Heart left ventricle (tissue), 16 donors: ENCODE measurements around the gene ACAP1. TPM values are rescaled to one million over a fixed set of nuclear protein-coding genes. Genes with fewer than 3 reads are reported as not detected.

ENCODE experiments used
- ATAC-seq, 4 donors: fragments of 200-7000 bp; cut with Tn5 transposase; one replicate each; pipeline ENCODE4 v1.9.1; 2020 to 2022; ENCODE audit warnings: moderate library complexity in 4 of 4, mild to moderate bottlenecking in 3 of 4, moderate number of reproducible peaks in 1 of 4
- DNase-seq, 5 donors: peaks; one replicate each; pipeline ENCODE4 v3.0.0-alpha.2; 2020
- H3K27ac ChIP-seq, 12 donors: fragments of 200-600 bp; sonication (generic) in 4 of 12; one replicate each; pipeline versions ENCODE4 v1.5.0 to v1.8.0; 2016 to 2022; ENCODE audit warnings: mild to moderate bottlenecking in 2 of 12
- H3K27me3 ChIP-seq, 9 donors: fragments of 200-600 bp; sonication (generic) in 2 of 9; one replicate each; pipeline versions ENCODE4 v1.5.1 to v1.8.0; 2016 to 2022; ENCODE audit warnings: mild to moderate bottlenecking in 3 of 9
- H3K36me3 ChIP-seq, 9 donors: fragments of 200-600 bp; sonication (generic) in 2 of 9; one replicate each; pipeline versions ENCODE4 v1.5.0 to v1.8.0; 2018 to 2022; ENCODE audit warnings: mild to moderate bottlenecking in 2 of 9
- H3K4me1 ChIP-seq, 12 donors: fragments of 200-600 bp; sonication (generic) in 4 of 12; one replicate each; pipeline versions ENCODE4 v1.5.0 to v1.8.0; 2016 to 2022; ENCODE audit warnings: mild to moderate bottlenecking in 3 of 12
- H3K4me3 ChIP-seq, 12 donors: fragments of 200-600 bp; sonication (generic) in 4 of 12; one replicate each; pipeline versions ENCODE4 v1.5.0 to v1.8.0; 2017 to 2022; ENCODE audit warnings: mild to moderate bottlenecking in 9 of 12, moderate library complexity in 4 of 12
- H3K9me3 ChIP-seq, 12 donors: fragments of 200-600 bp; sonication (generic) in 4 of 12; one replicate each; pipeline versions ENCODE4 v1.5.0 to v1.8.0; 2016 to 2022; ENCODE audit warnings: mild to moderate bottlenecking in 1 of 12
- POLR2A ChIP-seq, 2 donors: fragments of 450-650 bp; IDR thresholded peaks; one replicate each; pipeline ENCODE4 v1.6.1; 2017; ENCODE audit warnings: antibody characterized with exemption in 2 of 2, mild to moderate bottlenecking in 2 of 2, moderate library complexity in 2 of 2
- WGBS, 4 donors: extraction: QIAGEN DNeasy Blood & Tissue Kit in 2 of 4; methylation state at CpG; one replicate each; pipeline versions ENCODE4 v1.1.5 to v1.1.7; 2013 to 2018; 5-methylcytosine and 5-hydroxymethylcytosine counted together
- intact Hi-C, 10 donors: fragments of 100-400 bp; cut with DNase I; formaldehyde crosslinking; loops; one replicate each; pipeline versions ENCODE4 v1.11.1 to v1.14.2; 2022
- polyA plus RNA-seq, 2 donors: library from polyadenylated mRNA; stranded (reverse); fragments of 200-250 nt; gene quantifications; one replicate each; pipeline ENCODE4 v1.2.3, GENCODE V29; 2013
- total RNA-seq, 9 donors: library from RNA; depleted of rRNA in 2 of 9; stranded (reverse); fragments of >200 nt in 2 of 9; fragmentation: NEBNext Ultra II Directional in 3 of 9; extraction: Animal tissue kit (Norgen Biotek cat#: 25700) in 3 of 9; gene quantifications; one replicate each; pipeline versions ENCODE4 v1.1.0 to v1.2.4, GENCODE V29; 2016 to 2023
- TF ChIP-seq, protein P1 (sequence below), 12 donors: fragments of 200-600 bp; sonication (generic) in 4 of 12; IDR thresholded peaks; one replicate each; pipeline versions ENCODE4 v1.5.0 to v1.8.0; 2018 to 2022; ENCODE audit warnings: antibody characterized with exemption in 12 of 12, mild to moderate bottlenecking in 5 of 12
- donor health status: ischemic (EF 13 %, LVEDD 7.1; RV severe dilation, severe dysfunction).
- donor health status: healthy with polysubstance abuse.
- donor health status: DM: no; HTN: yes; CAD: no.
- donor health status: DM: no; HTN: no; CAD: no.
- donor health status: ischemic (EF 25% LVEDD 6.9; RV normal size, moderate dysfunction).
- donor health status: ischemic (EF 25% LVEDD 5.7; RV mildly dilated, moderate dysfunction).
- donor health status: healthy.
- donor health status: DM: yes; HTN: yes; CAD: no.
- donor health status: ischemic (EF 35%, LVEDD 5.7; RV mildly dilated, moderate dysfunction).
- donor health status: nonischemic (EF 11% LVEDD 7.7; RV severe dilation, severe dysfunction).
- donor health status: DM: yes; HTN: yes; CAD: no.
- donor health status: PGD.
- donor health status: ischemic (EF 29% LVEDD 5.4; RV normal size, mild dysfunction).
- donor health status: nonischemic (EF 23%, LVEDD 6.1; RV moderate dilation, normal function).

The ACAP1 gene
- total and polyA plus RNA-seq, 11 donors: 0.88 to 24.2 (median 9.0) TPM

DNA sequence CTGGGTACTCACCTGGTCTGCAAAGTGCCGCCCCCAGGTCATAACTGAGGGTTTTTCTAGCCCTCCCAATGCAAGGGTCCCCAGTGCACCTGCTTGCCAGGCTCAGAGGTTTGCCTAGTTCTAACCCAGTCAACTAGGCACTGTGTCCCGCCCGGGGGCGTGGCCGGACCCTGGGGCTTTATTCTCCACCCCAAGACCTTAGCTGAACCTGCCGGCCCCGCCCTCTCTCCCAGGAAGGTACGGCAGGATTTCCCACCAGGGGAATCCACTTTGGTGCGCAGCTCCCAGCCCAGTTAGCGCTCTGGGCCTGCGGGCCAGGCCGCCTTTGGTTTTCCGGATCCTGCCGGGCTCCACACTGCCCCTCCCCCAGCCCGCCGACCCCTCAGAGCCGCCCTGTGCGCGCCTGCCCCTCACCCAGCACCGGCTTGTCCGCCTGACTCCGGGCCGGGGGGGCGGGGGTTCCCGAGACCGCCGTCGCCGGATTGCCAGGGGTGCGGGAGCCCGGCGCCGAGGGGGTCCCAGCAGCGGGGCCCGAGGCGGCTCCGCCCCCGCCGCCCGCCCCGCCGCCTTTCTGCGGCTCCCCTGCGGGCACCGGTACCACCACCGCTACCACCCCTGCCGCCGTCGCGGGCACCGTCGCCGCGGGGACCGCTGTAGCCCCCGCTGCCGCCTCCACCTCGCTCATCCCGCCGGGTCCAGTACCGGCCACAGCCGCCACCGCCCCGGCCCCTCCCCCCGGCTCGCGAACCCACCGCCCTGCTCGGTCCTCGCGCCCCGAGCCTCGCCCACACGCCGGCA, 42.3 kb upstream of the ACAP1 start:
- H3K9me3 ChIP-seq: no peaks in the 10 kb centered on the region
- peak overlapping the region in 3 of 12 donors; percentile 38 to 65 (median 50) for H3K27ac ChIP-seq
- H3K4me3 ChIP-seq: peak overlapping the region in 10 of 12 donors; percentile 1 to 41 (median 32)
- H3K36me3 ChIP-seq: no peaks in the 10 kb centered on the region
- no peak for DNase-seq
- H3K27me3 ChIP-seq: peaks cover 0 to 57% (median 29%) of the 10 kb centered on the region in 9 donors
- WGBS, 4 donors: 5 to 16% (median 10%) methylated on average over 11 to 75 of the region's 75 CpGs
- H3K4me1 ChIP-seq: peaks cover 2 to 71% (median 46%) of the 10 kb centered on the region in 12 donors
- TF ChIP-seq, protein P1, sequence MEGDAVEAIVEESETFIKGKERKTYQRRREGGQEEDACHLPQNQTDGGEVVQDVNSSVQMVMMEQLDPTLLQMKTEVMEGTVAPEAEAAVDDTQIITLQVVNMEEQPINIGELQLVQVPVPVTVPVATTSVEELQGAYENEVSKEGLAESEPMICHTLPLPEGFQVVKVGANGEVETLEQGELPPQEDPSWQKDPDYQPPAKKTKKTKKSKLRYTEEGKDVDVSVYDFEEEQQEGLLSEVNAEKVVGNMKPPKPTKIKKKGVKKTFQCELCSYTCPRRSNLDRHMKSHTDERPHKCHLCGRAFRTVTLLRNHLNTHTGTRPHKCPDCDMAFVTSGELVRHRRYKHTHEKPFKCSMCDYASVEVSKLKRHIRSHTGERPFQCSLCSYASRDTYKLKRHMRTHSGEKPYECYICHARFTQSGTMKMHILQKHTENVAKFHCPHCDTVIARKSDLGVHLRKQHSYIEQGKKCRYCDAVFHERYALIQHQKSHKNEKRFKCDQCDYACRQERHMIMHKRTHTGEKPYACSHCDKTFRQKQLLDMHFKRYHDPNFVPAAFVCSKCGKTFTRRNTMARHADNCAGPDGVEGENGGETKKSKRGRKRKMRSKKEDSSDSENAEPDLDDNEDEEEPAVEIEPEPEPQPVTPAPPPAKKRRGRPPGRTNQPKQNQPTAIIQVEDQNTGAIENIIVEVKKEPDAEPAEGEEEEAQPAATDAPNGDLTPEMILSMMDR (IDR thresholded peaks at IDR 0.05): no peak
- no peak for TF ChIP-seq POLR2A (IDR thresholded peaks at IDR 0.05)
- ATAC-seq: no peak
- intact Hi-C loops: loop anchor here in 1 of 10 donors (10.0 kb wide), 1 partner anchor 249 kb away; the partner anchor contains the start of gene SLC16A11

DNA sequence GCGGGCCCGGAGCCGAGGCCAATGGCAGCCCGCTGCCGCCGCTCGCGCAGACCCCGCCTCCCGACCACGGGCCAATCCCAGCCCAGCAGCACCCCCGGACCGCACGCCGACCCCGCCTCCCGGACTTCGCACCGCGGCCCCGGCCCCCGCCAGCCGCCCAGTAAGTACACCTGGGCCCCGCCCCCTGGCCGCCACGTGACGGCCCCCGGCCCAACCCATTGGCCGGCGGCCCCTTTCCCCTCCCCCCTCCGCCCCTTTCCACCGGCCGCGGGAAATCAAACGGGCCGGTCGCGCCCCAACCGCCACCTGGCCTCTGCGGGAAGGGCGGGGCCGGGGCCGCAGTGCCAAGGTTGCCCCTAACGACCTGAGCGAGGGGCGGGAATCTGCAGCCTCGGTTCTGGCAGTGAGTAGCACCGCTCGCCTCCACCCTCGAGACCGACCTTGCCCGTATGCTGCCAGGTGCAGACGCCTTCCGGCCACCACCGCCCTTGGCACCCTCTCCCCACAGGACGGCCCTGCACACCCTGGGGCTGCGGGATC, 41.6 kb upstream of the ACAP1 start, which contains the start of gene YBX2:
YBX2 (minus strand) TSS at position 26 of the 540 bp plus-strand sequence. CDS start 139 bp downstream, outside the sequence.
- peak; percentile 72 to 86 (median 81) for DNase-seq
- peaks cover 0 to 57% (median 29%) of the 10 kb centered on the region in 9 donors for H3K27me3 ChIP-seq

DNA sequence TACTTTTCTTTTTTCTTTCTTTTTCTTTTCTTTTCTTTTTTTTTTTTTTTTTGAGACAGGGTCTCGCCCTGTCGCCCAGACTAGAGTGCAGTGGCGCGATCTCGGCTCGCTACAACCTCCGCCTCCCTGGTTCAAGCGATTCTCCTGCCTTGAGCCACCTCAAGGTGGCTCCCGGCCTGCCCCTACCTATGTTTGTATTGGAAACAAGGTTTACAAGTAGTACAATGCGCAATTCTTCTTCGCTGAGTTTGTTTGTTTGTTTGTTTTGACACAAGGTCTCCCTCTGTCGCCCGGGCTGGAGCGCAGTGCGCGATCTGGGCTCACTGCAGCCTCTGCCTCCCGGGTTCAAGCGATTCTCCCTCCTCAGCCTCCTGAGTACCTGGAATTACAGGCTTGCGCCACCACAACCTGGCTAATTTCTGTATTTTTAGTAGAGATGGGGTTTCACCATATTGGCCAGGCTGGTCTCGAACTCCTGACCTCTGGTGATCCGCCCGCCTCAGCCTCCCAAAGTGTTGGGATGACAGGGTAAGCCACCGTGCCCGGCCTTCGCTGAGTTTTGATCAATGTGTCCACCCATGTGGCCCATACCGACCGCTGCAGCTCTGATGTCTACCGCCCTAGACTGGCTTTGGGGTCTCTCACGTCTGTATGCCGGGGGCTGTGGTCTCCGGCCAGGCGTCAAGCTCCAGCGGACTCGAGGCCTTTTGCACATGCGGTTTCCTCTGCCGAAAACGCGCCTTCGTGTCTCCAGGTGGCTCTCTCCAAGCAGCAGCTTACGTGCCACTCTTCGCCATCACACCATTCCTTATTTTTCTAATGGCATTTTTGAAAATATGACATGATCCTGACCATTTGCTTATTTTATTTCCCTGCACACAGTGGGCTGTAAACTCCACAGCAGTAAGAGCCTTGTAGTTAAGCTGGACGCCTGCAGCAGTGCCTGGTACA, 40.8 kb upstream of the ACAP1 start:
- Histone ChIP-seq H3K36me3 (no peaks in the 10 kb centered on the region), H3K27ac (peak overlapping the region; percentile 11 to 85 (median 72)), H3K27me3 (peaks cover 0 to 52% (median 29%) of the 10 kb centered on the region in 9 donors), H3K4me1 (peaks cover 2 to 65% (median 44%) of the 10 kb centered on the region in 12 donors), H3K4me3 (peak overlapping the region in 6 of 12 donors; percentile 28 to 41 (median 34)), H3K9me3 (no peaks in the 10 kb centered on the region)
- ATAC-seq (no peak), DNase-seq (no peak)
- 63 to 70% (median 66%) methylated on average over 42 of the region's 42 CpGs for WGBS, 4 donors
- intact Hi-C loops: loop anchor here (1.0 to 10.0 kb wide), 6 partner anchors 14 to 251 kb away; partner anchors contain the start of genes SLC2A4 (in 2 of the 10) and SLC16A11 (in 1 of the 10)
- TF ChIP-seq, protein P1 (IDR thresholded peaks at IDR 0.05): no peak
- TF ChIP-seq POLR2A (IDR thresholded peaks at IDR 0.05): no peak

More for the DNA sequence above, 41.6 kb upstream of the ACAP1 start, which contains the start of gene YBX2:
- Histone ChIP-seq H3K9me3 (no peaks in the 10 kb centered on the region), H3K36me3 (no peaks in the 10 kb centered on the region), H3K4me1 (peaks cover 2 to 71% (median 45%) of the 10 kb centered on the region in 12 donors), H3K27ac (peak within 1 kb of the TSS in 6 of 12 donors; percentile 50 to 85 (median 78)), H3K4me3 (peak within 1 kb of the TSS in 11 of 12 donors; percentile 1 to 41 (median 30))
- TF ChIP-seq POLR2A (IDR thresholded peaks at IDR 0.05): no peak
- TF ChIP-seq, protein P1 (IDR thresholded peaks at IDR 0.05): no peak
- ATAC-seq: peak in 3 of 4 donors; percentile 17 to 44 (median 28)
- 2 to 13% (median 4%) methylated on average over 11 to 57 of the region's 57 CpGs for WGBS, 4 donors
- intact Hi-C loops: loop anchor here in 2 of 10 donors (5.0 to 10.0 kb wide), 2 partner anchors 247 to 250 kb away; partner anchors contain the start of gene SLC16A11 (in 1 of the 2)
